Measurements from ENCODE around the gene VPS72. TPM values are rescaled to one million over a fixed set of nuclear protein-coding genes. Genes with fewer than 3 reads are reported as not detected.

VPS72 gene
- 27.1 and 43.9 TPM in 2 replicates for total RNA-seq (ENCODE audit: low replicate concordance)

GRCh38 chr1:151189637-151190445, at the start of gene VPS72:
VPS72 (minus strand) TSS chr1:151190197; CDS start chr1:151190121, 76 bp downstream.

GRCh38 chr1:151198254-151199127, 8.5 kb upstream of the VPS72 start, which contains the start of gene PIP5K1A:
PIP5K1A (plus strand) TSS chr1:151198552; CDS start chr1:151198997, 445 bp downstream.

GRCh38 chr1:151175863-151176262, 14.1 kb downstream of the VPS72 start, which contains the start of gene TMOD4:
TMOD4 (minus strand) TSS chr1:151175981; CDS start chr1:151174875, 1,106 bp downstream.

GRCh38 chr1:151165738-151166504, 24.1 kb downstream of the VPS72 start, which contains the start of the genes LYSMD1 and SCNM1:
LYSMD1 (minus strand) TSS chr1:151165902; CDS start chr1:151165258, 644 bp downstream.
SCNM1 (plus strand) TSS chr1:151166144; CDS start chr1:151166153, 9 bp downstream.

GRCh38 chr1:151156515-151156819, 33.5 kb downstream of the VPS72 start, which contains the start of gene TNFAIP8L2:
TNFAIP8L2 (plus strand) TSS chr1:151156649; CDS start chr1:151158698, 2,049 bp downstream.

GRCh38 chr1:151146412-151147131, 43.4 kb downstream of the VPS72 start, which contains the start of gene SEMA6C:
SEMA6C (minus strand) TSS chr1:151146631; CDS start chr1:151142621, 4,010 bp downstream.

Other genes with a start within 250 kb of the VPS72 start
- 81.2 and 81.8 TPM in 2 replicates for gene CERS2, start 215.4 kb downstream of the VPS72 start, total RNA-seq (ENCODE audit: low replicate concordance)
- gene ANXA9, start 207.9 kb downstream of the VPS72 start, total RNA-seq (ENCODE audit: low replicate concordance) = 0.08 and 0.23 TPM in 2 replicates
- 7.1 and 11.0 TPM in 2 replicates for gene MINDY1, start 183.3 kb downstream of the VPS72 start, total RNA-seq (ENCODE audit: low replicate concordance)
- gene PRUNE1, start 181.7 kb downstream of the VPS72 start, total RNA-seq (ENCODE audit: low replicate concordance) = 5.1 and 8.3 TPM in 2 replicates
- 0.08 and 0.70 TPM in 2 replicates for gene BNIPL, start 153.6 kb downstream of the VPS72 start, total RNA-seq (ENCODE audit: low replicate concordance)
- 0.47 and 0.98 TPM in 2 replicates for gene C1orf56, start 142.4 kb downstream of the VPS72 start, total RNA-seq (ENCODE audit: low replicate concordance)
- gene CDC42SE1, start 130.6 kb downstream of the VPS72 start, total RNA-seq (ENCODE audit: low replicate concordance) = 24.2 and 48.7 TPM in 2 replicates
- gene MLLT11, start 129.8 kb downstream of the VPS72 start, total RNA-seq (ENCODE audit: low replicate concordance) = 0.59 and 7.9 TPM in 2 replicates
- gene GABPB2, start 119.4 kb downstream of the VPS72 start, total RNA-seq (ENCODE audit: low replicate concordance) = 7.6 and 30.4 TPM in 2 replicates
- gene SEMA6C, start 43.6 kb downstream of the VPS72 start, total RNA-seq (ENCODE audit: low replicate concordance) = 1.1 and 1.4 TPM in 2 replicates
- not detected in 2 replicates for gene TNFAIP8L2, start 33.5 kb downstream of the VPS72 start, total RNA-seq (ENCODE audit: low replicate concordance)
- gene LYSMD1, start 24.3 kb downstream of the VPS72 start, total RNA-seq (ENCODE audit: low replicate concordance) = 5.4 and 8.4 TPM in 2 replicates
- gene SCNM1, start 24.1 kb downstream of the VPS72 start, total RNA-seq (ENCODE audit: low replicate concordance) = 15.6 and 28.0 TPM in 2 replicates
- gene TMOD4, start 14.2 kb downstream of the VPS72 start, total RNA-seq (ENCODE audit: low replicate concordance) = not detected in 2 replicates
- 47.3 and 49.6 TPM in 2 replicates for gene PIP5K1A, start 8.4 kb upstream of the VPS72 start, total RNA-seq (ENCODE audit: low replicate concordance)
- gene PSMD4, start 64.5 kb upstream of the VPS72 start, total RNA-seq (ENCODE audit: low replicate concordance) = 293 and 430 TPM in 2 replicates
- gene ZNF687, start 92.1 kb upstream of the VPS72 start, total RNA-seq (ENCODE audit: low replicate concordance) = 7.0 and 7.8 TPM in 2 replicates
- gene PI4KB, start 137.2 kb upstream of the VPS72 start, total RNA-seq (ENCODE audit: low replicate concordance) = 31.1 and 55.7 TPM in 2 replicates
- 26.3 and 28.9 TPM in 2 replicates for gene RFX5, start 157.1 kb upstream of the VPS72 start, total RNA-seq (ENCODE audit: low replicate concordance)
- gene SELENBP1, start 182.5 kb upstream of the VPS72 start, total RNA-seq (ENCODE audit: low replicate concordance) = 34.8 and 125 TPM in 2 replicates
- 278 and 486 TPM in 2 replicates for gene PSMB4, start 209.4 kb upstream of the VPS72 start, total RNA-seq (ENCODE audit: low replicate concordance)

Measured in smooth muscle cell of the coronary artery (primary cell).